ENCODE measurements around the gene PSME3IP1. TPM values are rescaled to one million over a fixed set of nuclear protein-coding genes. Genes with fewer than 3 reads are reported as not detected.

The PSME3IP1 gene
- total and polyA plus RNA-seq, 8 donors, result 27.9 to 63.3 (median 32.7) TPM

DNA sequence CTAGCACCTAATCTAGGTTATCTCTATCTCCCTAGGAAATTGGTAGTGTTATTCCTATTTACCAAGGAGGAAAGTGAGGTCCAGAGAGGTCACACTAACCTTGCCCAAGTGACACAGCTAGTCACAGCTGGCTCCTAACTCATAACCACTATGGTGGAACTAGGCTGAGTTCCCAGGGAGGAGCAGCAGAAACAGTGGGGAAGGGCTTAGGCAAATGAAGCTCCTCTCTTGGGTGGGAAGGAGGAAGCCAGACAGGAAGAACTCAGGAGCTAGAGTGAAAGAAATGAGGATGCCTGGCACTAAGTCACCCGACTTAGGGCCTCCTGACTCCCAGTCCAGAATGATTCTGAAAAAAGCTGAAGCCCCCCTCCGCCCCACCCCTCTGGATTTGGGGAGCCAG lies 34.5 kb downstream of the PSME3IP1 start:
- Histone ChIP-seq H3K4me1 (no peaks in the 10 kb centered on the region), H3K27ac (peak overlapping the region in 1 of 4 donors; percentile 22), H3K27me3 (no peaks in the 10 kb centered on the region), H3K9me3 (no peaks in the 10 kb centered on the region), H3K36me3 (peaks cover 0 to 26% (median 3%) of the 10 kb centered on the region in 3 donors), H3K4me3 (no peak overlapping the region)
- intact Hi-C loops (cut with DNase I), result no loop called here
- 87 to 97% methylated on average over 2 of the region's 2 CpGs for WGBS, 2 donors
- TF ChIP-seq, protein P1, sequence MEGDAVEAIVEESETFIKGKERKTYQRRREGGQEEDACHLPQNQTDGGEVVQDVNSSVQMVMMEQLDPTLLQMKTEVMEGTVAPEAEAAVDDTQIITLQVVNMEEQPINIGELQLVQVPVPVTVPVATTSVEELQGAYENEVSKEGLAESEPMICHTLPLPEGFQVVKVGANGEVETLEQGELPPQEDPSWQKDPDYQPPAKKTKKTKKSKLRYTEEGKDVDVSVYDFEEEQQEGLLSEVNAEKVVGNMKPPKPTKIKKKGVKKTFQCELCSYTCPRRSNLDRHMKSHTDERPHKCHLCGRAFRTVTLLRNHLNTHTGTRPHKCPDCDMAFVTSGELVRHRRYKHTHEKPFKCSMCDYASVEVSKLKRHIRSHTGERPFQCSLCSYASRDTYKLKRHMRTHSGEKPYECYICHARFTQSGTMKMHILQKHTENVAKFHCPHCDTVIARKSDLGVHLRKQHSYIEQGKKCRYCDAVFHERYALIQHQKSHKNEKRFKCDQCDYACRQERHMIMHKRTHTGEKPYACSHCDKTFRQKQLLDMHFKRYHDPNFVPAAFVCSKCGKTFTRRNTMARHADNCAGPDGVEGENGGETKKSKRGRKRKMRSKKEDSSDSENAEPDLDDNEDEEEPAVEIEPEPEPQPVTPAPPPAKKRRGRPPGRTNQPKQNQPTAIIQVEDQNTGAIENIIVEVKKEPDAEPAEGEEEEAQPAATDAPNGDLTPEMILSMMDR (IDR thresholded peaks at IDR 0.05), result no peak
- ATAC-seq, result no peak
- DNase-seq, result no peak
- FAIRE-seq, result no peak

DNA sequence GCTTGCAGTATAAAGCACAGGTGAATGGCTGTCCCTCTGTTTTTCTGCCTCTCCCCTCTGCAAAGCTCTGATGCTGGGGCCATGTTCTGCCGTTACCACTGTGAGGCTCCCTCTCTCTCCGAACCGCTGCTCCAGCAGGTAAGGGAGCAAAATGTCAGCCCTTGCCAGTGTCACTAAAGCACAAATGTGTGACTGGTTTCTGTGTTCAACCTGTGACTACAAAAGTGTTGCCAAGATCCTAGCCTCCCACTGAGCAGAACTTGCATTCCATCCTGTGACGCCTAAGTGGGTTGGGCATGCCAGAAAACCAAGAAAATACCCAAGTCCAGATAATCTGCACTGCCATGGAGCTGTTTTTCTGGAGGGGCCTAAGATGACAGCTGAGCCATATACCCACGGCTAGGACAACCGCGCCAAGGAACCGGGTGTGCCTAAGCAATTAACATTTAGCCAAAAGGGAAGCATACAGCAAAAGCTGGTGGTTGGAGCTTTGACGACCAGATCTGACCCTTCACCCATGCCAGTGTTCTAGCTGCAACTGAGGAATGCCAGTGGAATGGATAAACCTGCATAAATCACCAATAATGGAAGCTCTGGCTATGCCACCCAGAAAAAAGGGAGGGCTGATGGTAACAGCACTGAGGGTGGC lies 35.0 kb downstream of the PSME3IP1 start:
- no peak overlapping the region for H3K4me3 ChIP-seq
- DNase-seq, result peak in 1 of 6 donors; percentile 13
- WGBS, 2 donors, result 71 to 77% methylated on average over 9 of the region's 9 CpGs
- H3K4me1 ChIP-seq, result no peaks in the 10 kb centered on the region
- ATAC-seq, result peak; percentile 11 to 63 (median 52)
- H3K9me3 ChIP-seq, result no peaks in the 10 kb centered on the region
- no peaks in the 10 kb centered on the region for H3K27me3 ChIP-seq
- no peak for FAIRE-seq
- TF ChIP-seq, protein P1 (IDR thresholded peaks at IDR 0.05), result no peak
- H3K27ac ChIP-seq, result peak overlapping the region in 3 of 4 donors; percentile 1 to 36 (median 22)
- intact Hi-C loops (cut with DNase I), result no loop called here
- H3K36me3 ChIP-seq, result peaks cover 0 to 26% (median 3%) of the 10 kb centered on the region in 3 donors

DNA sequence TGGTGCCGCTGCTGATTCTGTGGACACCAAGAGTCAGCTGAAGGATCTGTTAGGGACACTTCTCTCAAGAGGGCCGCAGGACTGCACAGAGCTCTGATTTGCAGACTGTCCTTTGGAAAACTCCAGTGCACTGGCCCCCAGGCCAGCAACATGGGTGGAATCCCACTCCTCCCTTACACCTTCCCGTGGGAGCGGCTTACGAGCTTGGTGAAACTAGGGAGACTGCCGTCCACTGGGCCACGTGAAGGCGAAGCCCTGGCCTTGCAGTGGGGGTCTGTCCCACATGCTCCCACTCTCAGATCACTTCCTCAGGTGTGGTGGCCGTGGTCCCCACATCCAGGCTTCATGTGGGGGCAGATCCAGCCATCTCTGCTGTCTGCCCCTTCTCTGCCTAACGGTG lies 36.4 kb downstream of the PSME3IP1 start:
- Histone ChIP-seq H3K27me3 (no peaks in the 10 kb centered on the region), H3K4me3 (no peak overlapping the region), H3K36me3 (peaks cover 0 to 25% (median 3%) of the 10 kb centered on the region in 3 donors), H3K4me1 (no peaks in the 10 kb centered on the region), H3K9me3 (no peaks in the 10 kb centered on the region), H3K27ac (no peak overlapping the region)
- no peak for ATAC-seq
- 94 to 95% methylated on average over 10 of the region's 10 CpGs for WGBS, 2 donors
- intact Hi-C loops (cut with DNase I), result no loop called here
- TF ChIP-seq, protein P1 (IDR thresholded peaks at IDR 0.05), result no peak
- FAIRE-seq, result no peak
- no peak for DNase-seq

DNA sequence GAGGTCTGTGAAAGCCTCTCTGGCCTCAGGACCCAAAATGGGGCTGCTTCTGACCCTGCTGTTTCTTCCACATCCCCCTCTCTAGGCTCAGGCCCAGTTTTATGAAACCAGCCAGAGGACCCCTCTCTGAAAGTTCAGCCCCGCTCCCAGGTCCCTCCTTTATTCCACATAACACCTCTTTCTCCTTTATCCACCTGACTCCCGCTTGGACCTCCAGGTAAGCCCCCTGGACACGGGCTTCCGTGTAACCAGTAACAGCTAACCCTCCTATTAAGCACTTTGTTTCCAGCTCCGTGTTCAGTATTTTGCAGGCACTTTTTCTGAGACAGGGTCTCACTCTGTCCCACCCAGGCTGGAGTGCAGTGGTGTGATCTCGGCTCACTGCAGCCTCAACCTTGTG lies 37.4 kb downstream of the PSME3IP1 start:
- Histone ChIP-seq H3K27ac (peak overlapping the region in 1 of 4 donors; percentile 29), H3K27me3 (no peaks in the 10 kb centered on the region), H3K36me3 (peaks cover 0 to 16% (median 3%) of the 10 kb centered on the region in 3 donors), H3K4me3 (no peak overlapping the region), H3K4me1 (no peaks in the 10 kb centered on the region), H3K9me3 (no peaks in the 10 kb centered on the region)
- DNase-seq (peak in 1 of 6 donors; percentile 10), ATAC-seq (no peak), FAIRE-seq (no peak)
- TF ChIP-seq, protein P1 (IDR thresholded peaks at IDR 0.05), result no peak
- 92 to 96% methylated on average over 6 of the region's 6 CpGs for WGBS, 2 donors
- intact Hi-C loops (cut with DNase I), result no loop called here
